Esophagus squamous epithelium (tissue), 5 donors: Measurements from ENCODE around the gene EPHA8. TPM values are rescaled to one million over a fixed set of nuclear protein-coding genes. Genes with fewer than 3 reads are reported as not detected.

Source experiments
- DNase-seq: peaks from one replicate; lab custom pipeline; 2025; lab: John Stamatoyannopoulos, UW
- H3K27ac ChIP-seq, 4 donors: fragments of 200-600 bp; sonication (generic); one replicate each; pipeline ENCODE4 v1.5.1; 2016 to 2019; ENCODE audit warnings: mild to moderate bottlenecking in 1 of 4
- H3K27me3 ChIP-seq, 4 donors: fragments of 200-600 bp; sonication (generic); 1 replicate in 3 of 4; 2 replicates in 1 of 4; pipeline versions ENCODE4 v1.5.1 to v1.6.0; 2017 to 2021; ENCODE audit warnings: antibody characterized with exemption in 1 of 4
- H3K36me3 ChIP-seq, 3 donors: fragments of 200-600 bp; sonication (generic); one replicate each; pipeline ENCODE4 v1.5.1; 2016 to 2019
- H3K4me1 ChIP-seq, 3 donors: fragments of 200-600 bp; sonication (generic); one replicate each; pipeline ENCODE4 v1.5.1; 2017 to 2019
- H3K4me3 ChIP-seq, 4 donors: fragments of 200-600 bp; sonication (generic); 1 replicate in 3 of 4; 2 replicates in 1 of 4; pipeline ENCODE4 v1.5.1; 2016 to 2019; ENCODE audit warnings: mild to moderate bottlenecking in 2 of 4, moderate library complexity in 1 of 4
- H3K9me3 ChIP-seq, 3 donors: fragments of 200-600 bp; sonication (generic); one replicate each; pipeline ENCODE4 v1.5.1; 2016 to 2019
- POLR2A ChIP-seq, 4 donors: fragments of 450-650 bp; IDR thresholded peaks; one replicate each; pipeline ENCODE4 v1.6.1; 2017; ENCODE audit warnings: antibody characterized with exemption in 4 of 4, mild to moderate bottlenecking in 4 of 4, moderate library complexity in 3 of 4
- WGBS, 2 donors: methylation state at CpG; one replicate each; pipeline ENCODE4 v1.1.5; 2018; 5-methylcytosine and 5-hydroxymethylcytosine counted together
- intact Hi-C: fragments of 100-400 bp; cut with DNase I; formaldehyde crosslinking; loops from one replicate; pipeline ENCODE4 v1.15.0; 2022
- total RNA-seq, 4 donors: library from RNA; depleted of rRNA; stranded (reverse); fragments of >200 nt; gene quantifications; one replicate each; pipeline ENCODE4 v1.1.0, GENCODE V29; 2016
- TF ChIP-seq, protein P1 (sequence below), 6 experiments: fragments of 450-650 bp in 4 of 6; fragments of 200-600 bp in 2 of 6; sonication (generic) in 2 of 6; IDR thresholded peaks; one replicate each; pipeline ENCODE4 v1.5.1; 2016 to 2019; ENCODE audit warnings: antibody characterized with exemption in 6 of 6, mild to moderate bottlenecking in 4 of 6, moderate library complexity in 4 of 6
- donor health status: DM: yes; HTN: yes; CAD: no.

The EPHA8 gene
- total RNA-seq, 4 donors from 2014 or later = 0.19 to 0.44 TPM; not detected in 2

- WGBS, 2 donors = 70% methylated on average over 20 of the region's 24 CpGs; no CpG with 5 or more reads in 1 of the 2 donors
- Histone ChIP-seq H3K27me3 (peaks cover 0 to 92% (median 0%) of the 10 kb centered on the region in 4 donors), H3K9me3 (no peaks in the 10 kb centered on the region), H3K36me3 (no peaks in the 10 kb centered on the region), H3K4me3 (no peak overlapping the region), H3K27ac (no peak overlapping the region), H3K4me1 (no peaks in the 10 kb centered on the region)
- no peak for DNase-seq
- TF ChIP-seq POLR2A (IDR thresholded peaks at IDR 0.05) = no peak
- TF ChIP-seq, protein P1, sequence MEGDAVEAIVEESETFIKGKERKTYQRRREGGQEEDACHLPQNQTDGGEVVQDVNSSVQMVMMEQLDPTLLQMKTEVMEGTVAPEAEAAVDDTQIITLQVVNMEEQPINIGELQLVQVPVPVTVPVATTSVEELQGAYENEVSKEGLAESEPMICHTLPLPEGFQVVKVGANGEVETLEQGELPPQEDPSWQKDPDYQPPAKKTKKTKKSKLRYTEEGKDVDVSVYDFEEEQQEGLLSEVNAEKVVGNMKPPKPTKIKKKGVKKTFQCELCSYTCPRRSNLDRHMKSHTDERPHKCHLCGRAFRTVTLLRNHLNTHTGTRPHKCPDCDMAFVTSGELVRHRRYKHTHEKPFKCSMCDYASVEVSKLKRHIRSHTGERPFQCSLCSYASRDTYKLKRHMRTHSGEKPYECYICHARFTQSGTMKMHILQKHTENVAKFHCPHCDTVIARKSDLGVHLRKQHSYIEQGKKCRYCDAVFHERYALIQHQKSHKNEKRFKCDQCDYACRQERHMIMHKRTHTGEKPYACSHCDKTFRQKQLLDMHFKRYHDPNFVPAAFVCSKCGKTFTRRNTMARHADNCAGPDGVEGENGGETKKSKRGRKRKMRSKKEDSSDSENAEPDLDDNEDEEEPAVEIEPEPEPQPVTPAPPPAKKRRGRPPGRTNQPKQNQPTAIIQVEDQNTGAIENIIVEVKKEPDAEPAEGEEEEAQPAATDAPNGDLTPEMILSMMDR (IDR thresholded peaks at IDR 0.05) = no peak
- intact Hi-C loops = no loop called here
Observed at GRCh38 chr1:22598736-22599135, 35.4 kb downstream of the EPHA8 start.

DNA sequence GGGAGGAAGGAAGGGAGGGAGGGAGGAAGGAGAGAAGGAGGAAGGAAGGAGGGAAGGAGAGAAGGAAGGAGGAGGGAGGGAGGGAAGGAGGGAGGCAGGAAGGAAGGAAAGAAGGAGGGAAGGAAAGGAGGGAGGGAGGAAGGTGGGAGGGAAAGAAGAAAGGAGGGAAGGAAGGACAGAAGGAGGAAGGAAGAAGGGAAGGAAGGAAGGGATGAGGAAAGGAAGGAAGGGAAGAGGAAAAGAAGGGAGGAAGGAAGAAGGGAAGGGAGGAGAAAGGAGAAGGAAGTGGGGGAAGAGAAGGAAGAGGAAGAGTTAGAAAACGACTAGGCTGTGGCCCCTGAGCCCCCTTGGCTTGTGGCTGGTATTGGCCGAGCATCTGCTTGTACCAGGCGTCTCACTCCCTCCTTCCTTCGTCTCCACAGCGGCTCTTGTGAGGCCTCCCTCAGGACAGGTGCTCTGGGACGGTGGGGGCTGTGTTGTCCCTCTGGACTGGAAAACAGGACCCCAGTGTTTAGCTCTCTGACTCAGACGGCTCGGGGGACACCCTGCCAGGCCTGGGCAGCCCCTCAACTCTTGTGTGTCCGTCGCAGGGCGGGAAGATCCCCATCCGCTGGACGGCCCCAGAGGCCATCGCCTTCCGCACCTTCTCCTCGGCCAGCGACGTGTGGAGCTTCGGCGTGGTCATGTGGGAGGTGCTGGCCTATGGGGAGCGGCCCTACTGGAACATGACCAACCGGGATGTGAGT, 37.0 kb downstream of the EPHA8 start:
- H3K4me1 ChIP-seq = no peaks in the 10 kb centered on the region
- H3K36me3 ChIP-seq = no peaks in the 10 kb centered on the region
- TF ChIP-seq, protein P1 (IDR thresholded peaks at IDR 0.05) = no peak
- TF ChIP-seq POLR2A (IDR thresholded peaks at IDR 0.05) = no peak
- no peaks in the 10 kb centered on the region for H3K9me3 ChIP-seq
- WGBS, 2 donors = 44 to 49% methylated on average over 6 to 11 of the region's 22 CpGs
- no peak for DNase-seq
- peaks cover 0 to 92% (median 0%) of the 10 kb centered on the region in 4 donors for H3K27me3 ChIP-seq
- H3K4me3 ChIP-seq = no peak overlapping the region
- H3K27ac ChIP-seq = no peak overlapping the region
- intact Hi-C loops = no loop called here

DNA sequence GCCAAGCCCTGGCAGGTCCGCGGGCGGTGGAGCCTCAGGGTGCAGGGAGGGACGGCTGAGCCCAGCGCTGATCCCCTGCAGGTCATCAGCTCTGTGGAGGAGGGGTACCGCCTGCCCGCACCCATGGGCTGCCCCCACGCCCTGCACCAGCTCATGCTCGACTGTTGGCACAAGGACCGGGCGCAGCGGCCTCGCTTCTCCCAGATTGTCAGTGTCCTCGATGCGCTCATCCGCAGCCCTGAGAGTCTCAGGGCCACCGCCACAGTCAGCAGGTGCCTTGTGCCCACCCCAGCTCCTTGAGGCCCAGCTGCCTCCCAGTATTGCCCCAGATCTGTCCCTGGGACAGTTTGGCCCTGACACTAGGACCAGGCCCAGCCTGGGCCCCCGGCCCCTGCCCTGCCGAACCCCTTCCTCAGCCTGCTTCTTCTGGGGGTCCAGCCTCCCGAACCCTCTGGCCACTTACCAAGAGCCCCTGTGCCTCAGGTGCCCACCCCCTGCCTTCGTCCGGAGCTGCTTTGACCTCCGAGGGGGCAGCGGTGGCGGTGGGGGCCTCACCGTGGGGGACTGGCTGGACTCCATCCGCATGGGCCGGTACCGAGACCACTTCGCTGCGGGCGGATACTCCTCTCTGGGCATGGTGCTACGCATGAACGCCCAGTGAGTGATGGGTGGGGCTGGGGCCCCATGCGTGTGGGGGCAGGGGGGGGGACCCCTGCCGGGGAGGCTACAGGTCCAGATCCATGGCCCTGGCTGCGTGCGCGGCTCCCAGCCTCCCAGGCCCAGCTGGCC, 37.7 kb downstream of the EPHA8 start:
- 90 to 96% methylated on average over 4 to 12 of the region's 39 CpGs for WGBS, 2 donors
- no peak overlapping the region for H3K27ac ChIP-seq
- intact Hi-C loops = no loop called here
- DNase-seq = no peak
- peaks cover 0 to 92% (median 0%) of the 10 kb centered on the region in 4 donors for H3K27me3 ChIP-seq
- no peaks in the 10 kb centered on the region for H3K9me3 ChIP-seq
- H3K4me1 ChIP-seq = no peaks in the 10 kb centered on the region
- no peak overlapping the region for H3K4me3 ChIP-seq
- H3K36me3 ChIP-seq = no peaks in the 10 kb centered on the region
- TF ChIP-seq, protein P1 (IDR thresholded peaks at IDR 0.05) = no peak
- TF ChIP-seq POLR2A (IDR thresholded peaks at IDR 0.05) = no peak

- TF ChIP-seq, protein P1 (IDR thresholded peaks at IDR 0.05) = no peak
- TF ChIP-seq POLR2A (IDR thresholded peaks at IDR 0.05) = no peak
Observed at GRCh38 chr1:22601610-22602009, 38.3 kb downstream of the EPHA8 start.

More at GRCh38 chr1:22601610-22602009, 38.3 kb downstream of the EPHA8 start:
- intact Hi-C loops = no loop called here
- H3K36me3 ChIP-seq = no peaks in the 10 kb centered on the region
- no peak for DNase-seq
- H3K27ac ChIP-seq = no peak overlapping the region
- no peak overlapping the region for H3K4me3 ChIP-seq
- peaks cover 0 to 95% (median 0%) of the 10 kb centered on the region in 4 donors for H3K27me3 ChIP-seq
- H3K4me1 ChIP-seq = no peaks in the 10 kb centered on the region
- no peaks in the 10 kb centered on the region for H3K9me3 ChIP-seq
- no CpG with 5 or more reads among the region's 12 CpGs for WGBS, 2 donors
